MM.1S (cell line): ENCODE data around the gene SRRM2.

Source experiments
- DNase-seq: peaks from one replicate; pipeline ENCODE4 v3.0.0-alpha.2; 2015
- H2AFZ ChIP-seq: fragments of 300-600 bp; sonication (generic); 2 replicates; pipeline ENCODE4 v1.6.0; 2016; ENCODE audit warnings: antibody characterized with exemption, low read length
- H3F3A ChIP-seq: fragments of 300-600 bp; sonication (generic); 2 replicates; pipeline ENCODE4 v1.6.1; 2016; ENCODE audit warnings: mild to moderate bottlenecking, antibody characterized with exemption, low read length, moderate library complexity, mixed read lengths; ENCODE audit not compliant: insufficient read depth
- H3K27ac ChIP-seq: fragments of 300-600 bp; sonication (generic); 2 replicates; pipeline ENCODE4 v1.5.1; 2016; ENCODE audit warnings: mild to moderate bottlenecking, low read length
- H3K27me3 ChIP-seq: fragments of 300-600 bp; sonication (generic); replicated peaks from 2 replicates; pipeline ENCODE4 v1.6.0; 2016; ENCODE audit warnings: low read length; ENCODE audit not compliant: insufficient read depth
- H3K36me3 ChIP-seq: fragments of 300-600 bp; sonication (generic); replicated peaks from 2 replicates; pipeline ENCODE4 v1.6.1; 2016; ENCODE audit warnings: mild to moderate bottlenecking, low read length, mixed read lengths; ENCODE audit not compliant: insufficient read depth
- H3K4me1 ChIP-seq: fragments of 300-600 bp; sonication (generic); 2 replicates; pipeline ENCODE4 v1.6.1; 2016; ENCODE audit warnings: low read length, mixed read lengths
- H3K4me2 ChIP-seq: fragments of 300-600 bp; sonication (generic); 2 replicates; pipeline ENCODE4 v1.6.0; 2016; ENCODE audit warnings: low read depth, low read length
- H3K4me3 ChIP-seq: fragments of 300-600 bp; sonication (generic); 2 replicates; pipeline ENCODE4 v1.5.1; 2016; ENCODE audit warnings: low read length, mixed read lengths
- H3K79me2 ChIP-seq: fragments of 300-600 bp; sonication (generic); 2 replicates; pipeline ENCODE4 v1.6.1; 2016; ENCODE audit warnings: mixed run types, low read length, mixed read lengths
- H3K9ac ChIP-seq: fragments of 300-600 bp; sonication (generic); 2 replicates; pipeline ENCODE4 v1.6.1; 2016; ENCODE audit warnings: low read length, mixed read lengths
- H3K9me2 ChIP-seq: fragments of 300-600 bp; sonication (generic); replicated peaks from 2 replicates; pipeline ENCODE4 v1.6.1; 2016; ENCODE audit warnings: mild to moderate bottlenecking, low read length, mixed read lengths; ENCODE audit not compliant: insufficient read depth
- H3K9me3 ChIP-seq: fragments of 300-600 bp; sonication (generic); replicated peaks from 2 replicates; pipeline ENCODE4 v1.6.1; 2016; ENCODE audit warnings: mild to moderate bottlenecking, low read length, mixed read lengths; ENCODE audit not compliant: insufficient read depth
- H4K20me1 ChIP-seq: fragments of 300-600 bp; sonication (generic); 2 replicates; pipeline ENCODE4 v1.6.1; 2016; ENCODE audit warnings: mild to moderate bottlenecking, low read length, moderate library complexity, mixed read lengths; ENCODE audit not compliant: insufficient read depth
- CTCF ChIP-seq: fragments of 300-600 bp; sonication (generic); IDR thresholded peaks from 2 replicates; pipeline ENCODE4 v1.5.1; 2016; ENCODE audit warnings: antibody characterized with exemption, low read length, mixed read lengths
- EZH2 ChIP-seq: fragments of 300-600 bp; sonication (generic); optimal IDR thresholded peaks from 2 replicates; pipeline ENCODE3; 2017; ENCODE audit warnings: low read depth, mild to moderate bottlenecking, antibody characterized with exemption, low read length, mixed read lengths
- EZH2phosphoT487 ChIP-seq: fragments of 300-600 bp; sonication (generic); IDR thresholded peaks from 2 replicates; pipeline ENCODE4 v1.6.1; 2018; ENCODE audit warnings: antibody characterized with exemption, low read length

SRRM2 gene

GRCh38 chr16:2779978-2780898 is 27.8 kb downstream of the SRRM2 start:
- Histone ChIP-seq H3K9me3 (no peaks in the 10 kb centered on the region), H4K20me1 (no peaks in the 10 kb centered on the region), H3K36me3 (no peaks in the 10 kb centered on the region), H3K4me2 (no peak overlapping the region), H2AFZ (no peak overlapping the region), H3K79me2 (peaks cover 32% of the 10 kb centered on the region), H3K27me3 (peaks cover 13% of the 10 kb centered on the region), H3K27ac (no peak overlapping the region), H3F3A (no peaks in the 10 kb centered on the region), H3K9ac (no peak overlapping the region), H3K4me3 (no peak overlapping the region), H3K4me1 (peaks cover 14% of the 10 kb centered on the region; the same call in 1 of the 2 replicates), H3K9me2 (no peaks in the 10 kb centered on the region)
- TF ChIP-seq CTCF (no peak), EZH2phosphoT487 (no peak), EZH2 (no peak)
- no peak for DNase-seq

- peaks cover 9% of the 10 kb centered on the region for H3K79me2 ChIP-seq
- peaks cover 31% of the 10 kb centered on the region for H3K27me3 ChIP-seq
- H3K9me2 ChIP-seq = no peaks in the 10 kb centered on the region
- no peak overlapping the region for H3K4me3 ChIP-seq
- no peaks in the 10 kb centered on the region for H3F3A ChIP-seq
- no peak overlapping the region for H2AFZ ChIP-seq
- H3K27ac ChIP-seq = no peak overlapping the region
- H3K36me3 ChIP-seq = no peaks in the 10 kb centered on the region
- no peak overlapping the region for H3K9ac ChIP-seq
- no peaks in the 10 kb centered on the region for H4K20me1 ChIP-seq
- H3K4me1 ChIP-seq = peaks cover 5% of the 10 kb centered on the region; the same call in 1 of the 2 replicates
- DNase-seq = no peak
- H3K4me2 ChIP-seq = no peak overlapping the region
- no peaks in the 10 kb centered on the region for H3K9me3 ChIP-seq
- TF ChIP-seq EZH2phosphoT487 (no peak), EZH2 (no peak), CTCF (no peak)
These were observed 30.3 kb downstream of the SRRM2 start for GRCh38 chr16:2782583-2783351.

- Histone ChIP-seq H3K27ac (no peak overlapping the region), H3K9ac (no peak overlapping the region), H3K79me2 (no peaks in the 10 kb centered on the region), H4K20me1 (no peaks in the 10 kb centered on the region), H3K36me3 (no peaks in the 10 kb centered on the region), H3K4me3 (no peak overlapping the region), H3K9me2 (no peaks in the 10 kb centered on the region), H3K9me3 (no peaks in the 10 kb centered on the region), H3K27me3 (peaks cover 41% of the 10 kb centered on the region), H3K4me2 (no peak overlapping the region), H2AFZ (no peak overlapping the region), H3K4me1 (no peaks in the 10 kb centered on the region), H3F3A (no peaks in the 10 kb centered on the region)
- DNase-seq = no peak
- TF ChIP-seq CTCF (no peak), EZH2 (no peak), EZH2phosphoT487 (no peak)
These were observed 31.3 kb downstream of the SRRM2 start for GRCh38 chr16:2783581-2784357.
